Hepatic stellate cell (primary cell): ENCODE measurements around the gene IER5.

ENCODE experiments used
- DNase-seq: peaks from one replicate; pipeline ENCODE4 v3.0.0; 2011; ENCODE audit warnings: low spot score

The IER5 gene

DNA sequence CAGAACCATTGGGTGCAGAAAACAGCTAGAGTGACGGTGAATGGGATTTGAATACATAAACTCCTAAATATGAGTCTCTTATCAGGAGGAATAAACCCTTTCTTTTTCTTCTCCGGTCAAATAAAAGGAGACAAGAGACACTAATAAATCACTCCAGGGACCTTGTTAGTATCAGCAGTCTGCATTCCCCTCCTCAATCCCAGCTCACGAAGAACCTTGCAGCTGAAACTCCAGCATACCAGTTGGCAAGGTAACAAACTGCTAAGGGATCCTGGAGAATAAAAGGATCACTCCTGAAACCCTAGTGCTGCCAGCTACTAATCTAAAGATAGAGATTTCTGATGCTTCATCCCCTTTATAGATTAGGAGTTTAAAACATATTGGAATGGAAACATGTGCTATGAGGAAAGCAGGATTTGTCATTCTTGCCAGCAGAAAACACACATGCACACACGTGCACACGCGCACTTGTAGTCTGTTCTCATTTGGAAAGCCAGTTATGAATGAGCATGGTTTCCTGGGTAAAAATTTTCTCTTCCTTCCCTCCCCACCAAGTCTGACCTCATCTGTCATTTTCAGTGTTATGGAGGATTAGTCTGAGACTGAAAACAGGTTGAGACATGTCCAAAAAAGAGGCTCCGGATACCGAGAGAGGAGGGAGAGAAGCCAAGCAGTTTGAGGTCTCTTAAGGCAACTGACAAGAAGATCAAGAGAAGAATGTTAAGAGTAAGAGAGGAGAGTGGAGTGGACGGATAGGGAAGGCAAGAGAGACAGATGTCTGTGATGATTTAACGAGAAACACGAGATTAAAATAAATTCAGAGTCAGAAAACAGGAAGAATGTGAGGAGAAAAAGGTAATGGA lies 10.9 kb downstream of the IER5 start:
- DNase-seq: no peak

DNA sequence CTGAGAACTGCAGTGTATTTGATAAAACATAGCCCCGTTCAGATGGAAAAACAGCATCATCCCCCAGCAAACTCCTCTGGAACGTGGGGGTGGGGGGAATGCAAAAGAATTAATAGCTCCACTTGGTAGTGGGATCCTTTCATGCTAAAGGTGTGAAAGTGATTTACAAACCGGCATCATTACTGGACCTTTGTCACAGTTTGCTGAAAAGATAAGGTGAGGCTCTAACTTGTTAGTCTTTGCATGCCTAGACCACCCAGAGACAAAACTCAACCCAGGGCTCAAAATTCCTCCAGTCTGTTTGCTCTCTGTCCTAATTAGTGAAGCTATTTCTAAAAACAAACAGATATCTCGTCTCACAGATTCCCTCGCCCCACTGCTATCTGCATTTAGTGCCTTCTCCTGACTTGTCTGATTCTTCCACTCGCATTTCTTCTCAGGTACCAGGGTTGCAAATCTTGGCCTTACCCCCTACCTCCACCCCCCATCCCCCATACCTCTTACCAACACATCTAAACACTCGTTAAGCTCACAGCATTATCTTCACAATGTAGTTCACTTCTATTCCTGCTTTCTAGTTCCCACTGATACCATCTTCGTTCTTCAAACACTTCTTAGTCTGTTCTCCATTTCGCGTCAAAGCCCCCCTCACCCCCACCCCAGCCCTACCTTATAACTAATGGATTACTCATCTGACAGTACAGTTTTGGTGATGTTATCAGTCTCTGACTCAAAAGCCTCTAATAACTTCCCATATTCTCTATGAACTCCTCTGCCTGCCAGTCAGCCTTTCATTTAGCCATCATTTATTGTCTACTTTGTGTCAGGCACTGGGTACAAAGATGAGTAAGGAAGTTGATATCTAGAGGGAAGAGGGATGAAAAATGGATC lies 11.8 kb downstream of the IER5 start:
- DNase-seq: no peak

DNA sequence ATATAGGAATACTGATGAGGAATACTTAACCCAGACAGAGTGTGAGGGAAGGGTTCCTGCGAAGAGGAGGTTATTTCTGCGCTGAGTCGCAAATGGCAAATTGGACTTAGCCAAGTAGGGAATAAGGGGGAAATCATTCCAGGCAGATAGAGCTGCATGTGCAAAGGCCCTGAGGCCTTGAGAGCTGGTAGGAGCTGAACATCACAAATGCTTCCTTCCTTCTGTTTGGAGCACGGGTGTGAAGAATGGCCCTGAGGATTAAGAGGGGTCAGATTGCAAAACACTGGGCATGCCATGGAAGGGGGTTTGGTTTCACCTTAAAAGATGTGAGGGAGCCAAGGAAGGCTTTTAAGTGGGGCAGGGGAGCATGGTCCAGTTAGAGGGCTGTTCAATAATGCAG lies 12.4 kb downstream of the IER5 start:
- no peak for DNase-seq

DNA sequence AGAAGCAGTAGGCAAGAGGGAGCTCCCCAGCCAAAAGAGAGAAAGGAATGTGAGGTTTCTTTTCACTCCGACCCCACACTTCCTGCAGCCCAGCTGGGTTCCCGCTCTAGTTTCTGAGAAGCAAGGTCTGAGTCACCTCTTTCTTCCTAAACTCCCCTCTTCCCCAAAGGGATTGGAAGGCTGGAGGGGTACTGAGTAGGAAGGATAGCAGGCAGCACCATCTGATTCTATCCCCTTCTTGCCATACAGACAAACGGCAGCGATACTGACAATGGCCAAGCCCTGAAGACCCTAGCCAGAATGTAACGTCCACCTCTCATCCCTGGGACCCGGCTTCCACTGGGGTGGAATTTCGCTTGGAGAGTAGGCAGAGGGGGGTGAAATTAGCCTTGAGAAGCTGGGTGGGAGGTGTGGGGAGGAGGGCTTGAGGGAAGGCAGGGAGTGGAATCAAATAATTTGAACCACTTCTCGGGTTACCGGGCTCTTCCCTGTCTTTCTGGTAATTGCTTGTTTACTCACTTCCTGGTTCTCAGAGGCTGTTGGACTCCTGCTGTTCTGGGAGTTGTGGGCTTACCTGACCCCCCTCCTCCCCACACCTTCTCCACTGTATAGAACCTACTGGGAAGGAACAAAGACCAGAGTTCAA lies 13.2 kb downstream of the IER5 start:
- peak; percentile 59 for DNase-seq

GRCh38 chr1:181102841-181103240 lies 14.3 kb downstream of the IER5 start:
- no peak for DNase-seq

DNA sequence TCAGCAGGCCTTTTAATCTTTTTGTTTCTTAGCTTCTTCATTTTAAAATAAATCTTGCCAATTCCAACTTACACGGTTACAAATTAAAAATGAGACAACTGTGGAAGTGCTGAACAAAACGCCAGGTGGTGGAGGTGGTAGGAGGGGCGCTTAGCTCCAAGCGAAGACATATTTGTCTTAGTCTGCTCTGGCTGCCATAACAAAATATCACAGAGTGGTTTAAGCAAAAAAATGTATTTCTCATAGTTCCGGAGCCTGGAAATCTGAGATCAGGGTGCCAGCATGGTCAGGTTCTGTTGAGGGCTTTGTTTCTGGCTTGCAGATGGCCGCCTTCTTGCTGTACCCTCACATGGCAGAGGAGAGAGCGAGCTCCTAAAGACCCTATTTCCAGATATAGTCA lies 14.9 kb downstream of the IER5 start:
- DNase-seq: no peak

DNA sequence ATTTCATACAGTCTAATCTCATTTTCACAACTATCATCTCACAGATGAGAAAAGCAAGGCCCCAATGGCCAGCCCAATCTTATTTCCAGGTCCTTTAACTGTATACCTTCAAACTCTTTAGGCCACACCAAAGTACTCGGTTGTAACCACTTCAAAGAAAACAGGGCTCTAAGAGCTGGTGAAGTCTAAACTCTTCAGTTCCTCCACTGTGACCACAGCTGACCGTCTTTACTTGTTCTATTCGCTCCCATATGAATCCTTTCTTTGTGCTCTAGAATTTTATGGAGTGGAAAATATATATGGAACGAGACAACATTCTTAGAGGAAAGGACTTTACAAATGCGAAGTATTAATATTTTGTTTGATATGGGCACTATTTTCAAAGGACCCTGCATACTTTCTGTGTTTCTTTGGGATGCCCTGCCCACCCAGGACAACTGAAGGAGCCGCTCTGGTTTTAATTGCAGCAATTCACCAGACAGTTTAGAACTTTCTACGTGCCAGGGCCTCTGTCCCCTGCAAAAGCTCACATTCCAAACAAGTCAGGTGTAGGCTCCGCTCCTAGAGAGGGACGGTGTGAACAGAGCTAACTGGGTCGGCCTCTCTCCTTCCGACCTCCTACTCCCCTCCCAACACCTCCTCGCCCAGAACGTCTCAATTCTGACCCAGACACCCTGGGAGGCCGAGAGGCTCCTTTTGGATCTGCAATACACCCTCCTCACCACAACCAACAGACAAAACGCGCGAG lies 15.7 kb downstream of the IER5 start:
- no peak for DNase-seq

DNA sequence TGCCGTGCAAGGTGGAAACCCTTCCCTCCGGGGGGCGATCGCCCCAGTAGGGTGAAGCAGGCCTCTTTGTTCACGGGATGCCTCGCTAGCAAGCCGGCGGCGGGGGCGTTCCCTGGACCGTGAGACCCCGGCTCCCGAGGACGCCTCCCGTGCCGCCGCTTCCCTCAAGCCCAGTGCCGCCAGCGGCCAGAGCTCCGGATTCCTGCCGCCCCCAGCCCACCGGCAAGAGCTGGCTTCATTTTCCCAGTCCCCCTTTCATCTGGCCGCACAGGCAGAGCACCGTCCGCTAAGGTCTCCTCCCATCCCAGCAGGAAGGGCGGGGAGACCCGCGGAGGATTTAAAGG lies 16.3 kb downstream of the IER5 start:
- no peak for DNase-seq

- peak; percentile 92 for DNase-seq
Observed at GRCh38 chr1:181105134-181106021, 16.9 kb downstream of the IER5 start.

GRCh38 chr1:181106022-181106312 lies 17.5 kb downstream of the IER5 start:
- no peak for DNase-seq

GRCh38 chr1:181106479-181106878 lies 18.0 kb downstream of the IER5 start:
- no peak for DNase-seq

DNA sequence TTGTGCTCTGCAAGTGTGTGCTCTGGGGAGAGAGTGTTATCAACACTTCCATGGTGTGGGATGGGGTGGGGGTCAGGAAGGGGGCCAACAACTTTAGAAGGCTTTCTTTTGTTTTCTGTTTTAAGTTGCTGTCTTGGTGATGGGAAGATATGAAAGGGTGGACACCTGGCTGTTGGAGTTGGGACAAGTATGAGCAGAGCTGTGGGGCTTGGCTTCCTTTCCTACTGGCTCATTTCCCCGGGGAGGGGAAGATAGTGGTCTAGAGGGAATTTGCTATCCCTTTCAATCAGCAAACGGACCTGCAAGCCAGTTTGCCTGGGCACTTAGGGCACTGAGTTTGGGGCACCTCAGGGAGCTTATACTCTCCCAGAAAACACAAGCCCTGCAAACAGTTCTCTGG lies 19.2 kb downstream of the IER5 start:
- DNase-seq: no peak

DNA sequence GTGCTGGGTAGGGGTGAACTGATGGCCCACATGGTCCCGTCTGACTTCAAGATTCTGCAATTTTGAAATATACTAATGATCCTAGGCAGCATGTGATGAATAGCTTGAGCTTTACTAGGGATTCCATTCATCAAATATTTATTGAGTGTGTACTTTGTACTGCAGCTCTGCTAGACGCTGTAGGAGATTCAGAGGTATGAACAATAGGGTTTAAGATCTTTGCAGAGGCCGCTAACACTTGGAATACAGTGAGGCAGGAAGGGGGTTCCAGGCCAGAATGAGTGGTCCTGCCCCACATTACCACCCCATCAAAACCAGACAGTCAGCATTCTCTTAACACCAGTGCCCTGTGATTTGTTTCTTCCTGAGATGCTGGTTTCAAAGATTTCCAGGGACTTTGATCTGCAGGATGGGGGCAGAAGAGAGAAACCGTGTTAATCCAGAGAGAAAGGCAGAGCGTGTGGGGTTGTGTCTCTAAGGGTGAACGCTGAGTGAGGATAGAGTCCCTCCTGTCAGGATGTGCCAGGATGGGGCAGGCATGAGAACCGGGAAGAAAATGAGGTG lies 19.9 kb downstream of the IER5 start:
- DNase-seq: no peak

GRCh38 chr1:181110013-181110412 lies 21.5 kb downstream of the IER5 start:
- no peak for DNase-seq

DNA sequence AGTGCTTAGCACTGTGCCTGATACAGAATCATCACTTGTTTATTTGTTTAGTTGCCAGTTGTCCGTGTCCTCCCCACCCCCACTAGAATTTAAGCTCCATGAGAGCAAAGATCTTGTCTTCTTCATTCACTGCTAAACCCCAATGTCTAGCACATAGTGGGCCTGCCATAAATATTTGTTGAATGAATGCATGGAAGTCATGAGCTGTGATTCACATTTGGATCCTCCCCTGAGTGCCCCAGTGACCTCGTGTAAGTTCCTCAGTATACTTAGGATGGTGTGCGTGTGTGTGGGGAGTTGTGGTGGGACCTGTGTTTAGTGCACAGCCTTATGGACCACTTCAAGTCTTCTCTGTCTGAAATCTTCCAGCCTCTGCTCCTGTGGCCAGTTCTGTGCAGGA lies 23.1 kb downstream of the IER5 start:
- no peak for DNase-seq

DNA sequence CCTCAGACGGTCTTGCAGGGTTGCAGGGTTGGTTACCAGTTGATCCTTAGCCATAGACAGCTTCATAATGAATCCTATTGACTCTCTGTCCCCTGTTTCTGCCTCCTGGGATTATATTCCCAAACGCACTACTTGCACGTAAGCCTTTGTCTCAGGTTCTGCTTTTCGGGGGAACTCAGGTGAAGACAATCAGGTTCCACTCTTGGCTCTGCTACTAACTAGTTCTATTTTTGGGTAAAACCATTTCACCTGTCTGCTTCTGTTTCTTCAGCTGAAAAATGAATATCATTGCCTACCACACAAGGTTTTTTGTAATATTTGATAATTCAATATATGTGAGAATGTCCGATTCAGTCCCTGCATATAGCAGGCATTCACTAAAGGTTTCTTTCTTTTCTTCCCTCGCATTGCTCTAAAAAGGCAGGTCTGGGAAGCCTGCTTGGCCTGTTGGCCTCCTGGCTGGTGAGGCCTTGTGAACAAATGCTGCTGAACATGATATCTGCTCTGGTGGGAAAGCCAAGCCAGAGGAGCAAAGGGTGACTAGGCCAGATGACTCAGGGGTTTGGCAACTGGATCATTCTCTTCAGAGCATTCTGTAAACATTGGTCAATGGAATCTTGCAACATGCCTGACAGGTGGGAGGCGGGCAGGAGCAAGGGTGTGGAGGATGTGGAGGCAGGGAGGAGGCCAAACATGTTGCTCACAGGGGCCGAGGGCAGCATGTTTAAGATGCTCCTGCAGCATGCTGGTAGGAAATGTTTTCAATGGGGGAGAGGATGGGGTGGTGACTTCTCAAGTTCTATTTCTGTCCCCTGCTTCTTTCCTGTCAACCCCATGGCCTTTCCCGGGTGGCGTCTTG lies 23.8 kb downstream of the IER5 start:
- DNase-seq: peak; percentile 83

GRCh38 chr1:181113059-181113641 lies 24.6 kb downstream of the IER5 start:
- DNase-seq: peak; percentile 72

- no peak for DNase-seq
Observed at GRCh38 chr1:181114574-181115367, 26.3 kb downstream of the IER5 start.

GRCh38 chr1:181115368-181115684 lies 26.8 kb downstream of the IER5 start:
- no peak for DNase-seq
